HEK293 (cell line): ENCODE data around the gene CRTAC1.

Experiments used
- ATF2 ChIP-seq: fragments of 450-650 bp; formaldehyde crosslinking; IDR thresholded peaks from 2 replicates; pipeline ENCODE4 v1.5.1; 2016; ENCODE audit warnings: missing biosample characterization, missing genetic modification characterization, low read depth
- CTCF ChIP-seq: fragments of 450-650 bp; formaldehyde crosslinking; IDR thresholded peaks from 2 replicates; pipeline ENCODE4 v1.5.1; 2016; ENCODE audit warnings: missing biosample characterization, missing genetic modification characterization
- KLF16 ChIP-seq: fragments of 450-650 bp; formaldehyde crosslinking; IDR thresholded peaks from 2 replicates; pipeline ENCODE4 v1.5.1; 2017; ENCODE audit warnings: missing biosample characterization, missing genetic modification characterization
- SP2 ChIP-seq: fragments of 450-650 bp; formaldehyde crosslinking; IDR thresholded peaks from 2 replicates; pipeline ENCODE4 v1.5.1; 2016; ENCODE audit warnings: missing biosample characterization, missing genetic modification characterization
- ZNF16 ChIP-seq: fragments of 450-650 bp; formaldehyde crosslinking; IDR thresholded peaks from 2 replicates; pipeline ENCODE4 v1.5.1; 2016; ENCODE audit warnings: low read depth, missing biosample characterization, missing genetic modification characterization
- ZNF302 ChIP-seq: fragments of 450-650 bp; formaldehyde crosslinking; IDR thresholded peaks from 2 replicates; pipeline ENCODE4 v1.5.1; 2016; ENCODE audit warnings: missing biosample characterization, missing genetic modification characterization, low read depth
- ZNF426 ChIP-seq: fragments of 450-650 bp; formaldehyde crosslinking; IDR thresholded peaks from 2 replicates; pipeline ENCODE4 v1.5.1; 2017; ENCODE audit warnings: missing biosample characterization, missing genetic modification characterization, mild to moderate bottlenecking, inconsistent platforms, moderate library complexity
- ZNF501 ChIP-seq: fragments of 450-650 bp; formaldehyde crosslinking; IDR thresholded peaks from 2 replicates; pipeline ENCODE4 v1.5.1; 2016; ENCODE audit warnings: missing biosample characterization, missing genetic modification characterization
- ZNF701 ChIP-seq: fragments of 450-650 bp; formaldehyde crosslinking; IDR thresholded peaks from 2 replicates; pipeline ENCODE4 v1.5.1; 2016; ENCODE audit warnings: missing biosample characterization, missing genetic modification characterization
- ZNF747 ChIP-seq: fragments of 450-650 bp; formaldehyde crosslinking; IDR thresholded peaks from 2 replicates; pipeline ENCODE4 v1.5.1; 2016; ENCODE audit warnings: missing biosample characterization, missing genetic modification characterization
- ZNF777 ChIP-seq: fragments of 450-650 bp; formaldehyde crosslinking; IDR thresholded peaks from 2 replicates; pipeline ENCODE4 v1.5.1; 2017; ENCODE audit warnings: missing biosample characterization, missing genetic modification characterization, borderline replicate concordance
- ZNF830 ChIP-seq: fragments of 450-650 bp; IDR thresholded peaks from 2 replicates; pipeline ENCODE4 v1.5.0; 2018; ENCODE audit warnings: missing biosample characterization, missing genetic modification characterization, low read depth, mild to moderate bottlenecking, moderate library complexity
- TF ChIP-seq, protein P1 (sequence below): fragments of 450-650 bp; formaldehyde crosslinking; IDR thresholded peaks from 2 replicates; pipeline ENCODE4 v1.5.1; 2016; ENCODE audit warnings: missing biosample characterization, missing genetic modification characterization
- TF ChIP-seq, protein P2 (sequence below): fragments of 450-650 bp; formaldehyde crosslinking; IDR thresholded peaks from 2 replicates; pipeline ENCODE4 v1.5.1; 2016; ENCODE audit warnings: missing biosample characterization, missing genetic modification characterization

DNA sequence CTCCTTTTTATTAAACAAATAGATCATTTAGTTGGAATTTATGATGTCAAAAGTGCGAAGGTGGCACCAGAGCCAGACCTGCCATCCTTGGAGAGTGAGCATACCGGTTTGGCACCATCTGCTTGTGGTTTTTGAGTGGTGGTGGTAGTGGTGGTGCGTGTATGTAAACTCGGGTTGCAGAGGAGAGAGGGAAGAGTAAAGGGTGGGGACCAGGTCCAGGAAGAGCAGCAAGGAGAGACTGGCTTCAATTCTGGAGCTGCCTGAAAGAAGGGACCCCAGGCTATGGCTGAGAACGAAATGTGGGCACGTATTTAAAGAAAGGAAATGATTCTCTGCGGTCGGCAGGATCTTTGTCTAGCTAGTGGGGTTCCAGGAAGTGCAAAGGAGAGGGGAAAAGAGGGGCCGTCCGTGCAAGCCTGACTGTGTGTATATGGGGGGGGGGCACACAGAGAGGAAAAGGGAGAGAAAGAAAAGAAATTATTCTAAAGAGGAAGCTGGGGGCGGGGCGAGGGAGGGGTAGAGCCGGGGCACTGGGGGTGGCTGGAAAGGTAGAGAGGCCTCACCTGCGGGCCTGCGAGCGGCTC, 181.2 kb downstream of the CRTAC1 start:
- TF ChIP-seq ZNF830 (tag by site-specific recombination): no peak
- TF ChIP-seq CTCF (tag by site-specific recombination): no peak
- TF ChIP-seq KLF16 (tag by site-specific recombination): no peak
- TF ChIP-seq ZNF501 (tag by site-specific recombination): no peak
- TF ChIP-seq, protein P1, sequence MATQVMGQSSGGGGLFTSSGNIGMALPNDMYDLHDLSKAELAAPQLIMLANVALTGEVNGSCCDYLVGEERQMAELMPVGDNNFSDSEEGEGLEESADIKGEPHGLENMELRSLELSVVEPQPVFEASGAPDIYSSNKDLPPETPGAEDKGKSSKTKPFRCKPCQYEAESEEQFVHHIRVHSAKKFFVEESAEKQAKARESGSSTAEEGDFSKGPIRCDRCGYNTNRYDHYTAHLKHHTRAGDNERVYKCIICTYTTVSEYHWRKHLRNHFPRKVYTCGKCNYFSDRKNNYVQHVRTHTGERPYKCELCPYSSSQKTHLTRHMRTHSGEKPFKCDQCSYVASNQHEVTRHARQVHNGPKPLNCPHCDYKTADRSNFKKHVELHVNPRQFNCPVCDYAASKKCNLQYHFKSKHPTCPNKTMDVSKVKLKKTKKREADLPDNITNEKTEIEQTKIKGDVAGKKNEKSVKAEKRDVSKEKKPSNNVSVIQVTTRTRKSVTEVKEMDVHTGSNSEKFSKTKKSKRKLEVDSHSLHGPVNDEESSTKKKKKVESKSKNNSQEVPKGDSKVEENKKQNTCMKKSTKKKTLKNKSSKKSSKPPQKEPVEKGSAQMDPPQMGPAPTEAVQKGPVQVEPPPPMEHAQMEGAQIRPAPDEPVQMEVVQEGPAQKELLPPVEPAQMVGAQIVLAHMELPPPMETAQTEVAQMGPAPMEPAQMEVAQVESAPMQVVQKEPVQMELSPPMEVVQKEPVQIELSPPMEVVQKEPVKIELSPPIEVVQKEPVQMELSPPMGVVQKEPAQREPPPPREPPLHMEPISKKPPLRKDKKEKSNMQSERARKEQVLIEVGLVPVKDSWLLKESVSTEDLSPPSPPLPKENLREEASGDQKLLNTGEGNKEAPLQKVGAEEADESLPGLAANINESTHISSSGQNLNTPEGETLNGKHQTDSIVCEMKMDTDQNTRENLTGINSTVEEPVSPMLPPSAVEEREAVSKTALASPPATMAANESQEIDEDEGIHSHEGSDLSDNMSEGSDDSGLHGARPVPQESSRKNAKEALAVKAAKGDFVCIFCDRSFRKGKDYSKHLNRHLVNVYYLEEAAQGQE (tag by site-specific recombination): no peak
- TF ChIP-seq ZNF426 (tag by site-specific recombination): no peak
- no peak for TF ChIP-seq ZNF701 (tag by site-specific recombination)
- TF ChIP-seq, protein P2, sequence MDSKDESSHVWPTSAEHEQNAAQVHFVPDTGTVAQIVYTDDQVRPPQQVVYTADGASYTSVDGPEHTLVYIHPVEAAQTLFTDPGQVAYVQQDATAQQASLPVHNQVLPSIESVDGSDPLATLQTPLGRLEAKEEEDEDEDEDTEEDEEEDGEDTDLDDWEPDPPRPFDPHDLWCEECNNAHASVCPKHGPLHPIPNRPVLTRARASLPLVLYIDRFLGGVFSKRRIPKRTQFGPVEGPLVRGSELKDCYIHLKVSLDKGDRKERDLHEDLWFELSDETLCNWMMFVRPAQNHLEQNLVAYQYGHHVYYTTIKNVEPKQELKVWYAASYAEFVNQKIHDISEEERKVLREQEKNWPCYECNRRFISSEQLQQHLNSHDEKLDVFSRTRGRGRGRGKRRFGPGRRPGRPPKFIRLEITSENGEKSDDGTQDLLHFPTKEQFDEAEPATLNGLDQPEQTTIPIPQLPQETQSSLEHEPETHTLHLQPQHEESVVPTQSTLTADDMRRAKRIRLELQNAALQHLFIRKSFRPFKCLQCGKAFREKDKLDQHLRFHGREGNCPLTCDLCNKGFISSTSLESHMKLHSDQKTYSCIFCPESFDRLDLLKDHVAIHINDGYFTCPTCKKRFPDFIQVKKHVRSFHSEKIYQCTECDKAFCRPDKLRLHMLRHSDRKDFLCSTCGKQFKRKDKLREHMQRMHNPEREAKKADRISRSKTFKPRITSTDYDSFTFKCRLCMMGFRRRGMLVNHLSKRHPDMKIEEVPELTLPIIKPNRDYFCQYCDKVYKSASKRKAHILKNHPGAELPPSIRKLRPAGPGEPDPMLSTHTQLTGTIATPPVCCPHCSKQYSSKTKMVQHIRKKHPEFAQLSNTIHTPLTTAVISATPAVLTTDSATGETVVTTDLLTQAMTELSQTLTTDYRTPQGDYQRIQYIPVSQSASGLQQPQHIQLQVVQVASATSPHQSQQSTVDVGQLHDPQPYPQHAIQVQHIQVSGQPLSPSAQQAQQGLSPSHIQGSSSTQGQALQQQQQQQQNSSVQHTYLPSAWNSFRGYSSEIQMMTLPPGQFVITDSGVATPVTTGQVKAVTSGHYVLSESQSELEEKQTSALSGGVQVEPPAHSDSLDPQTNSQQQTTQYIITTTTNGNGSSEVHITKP (tag by site-specific recombination): no peak
- no peak for TF ChIP-seq ATF2
- no peak for TF ChIP-seq ZNF777 (tag by site-specific recombination)
- no peak for TF ChIP-seq ZNF302 (tag by site-specific recombination)
- no peak for TF ChIP-seq ZNF16
- no peak for TF ChIP-seq SP2
- TF ChIP-seq ZNF747 (tag by site-specific recombination): no peak
